Measurements from ENCODE around the gene SDC4. TPM values are rescaled to one million over a fixed set of nuclear protein-coding genes. Genes with fewer than 3 reads are reported as not detected.

The SDC4 gene
- total RNA-seq, 5 donors from 2014 or later (not counting 1 experiment from before 2014, with no cell fraction given) = 0.68 to 4.4 (median 3.5) TPM

DNA sequence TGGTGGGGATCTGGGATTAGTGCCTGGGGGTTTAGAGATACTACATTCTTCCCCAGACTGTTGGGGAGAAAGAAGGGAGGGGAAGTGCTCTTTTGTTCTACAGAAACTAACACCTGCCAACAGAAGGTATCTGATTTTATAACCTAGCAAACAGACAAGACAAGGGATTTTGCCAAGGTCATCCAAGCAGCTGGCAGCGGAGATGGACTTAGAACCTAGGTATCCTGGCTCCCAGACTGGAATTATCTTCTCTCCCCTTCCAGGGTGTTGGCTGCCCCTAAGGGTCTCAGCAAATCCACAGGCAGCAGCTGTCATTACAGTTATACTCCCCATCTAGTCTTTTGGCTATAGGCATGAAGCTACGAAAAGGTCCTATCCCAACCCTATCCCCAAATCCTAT lies 8.4 kb downstream of the SDC4 start:
- no peak for DNase-seq
- peaks cover 0 to 4% (median 4%) of the 10 kb centered on the region in 3 donors for H3K4me1 Mint-ChIP-seq
- H3K9me3 Mint-ChIP-seq = no peaks in the 10 kb centered on the region
- Histone ChIP-seq H3K27ac (ENCODE audit: low read length) (no peak overlapping the region), H3K36me3 (ENCODE audit: control insufficient read depth in 2 of 2, extremely low read depth in 1 of 2, insufficient read depth in 1 of 2, low read length in 1 of 2) (no peaks in the 10 kb centered on the region), H3K4me3 (ENCODE audit: control insufficient read depth in 1 of 2, extremely low read depth in 1 of 2, low read length in 1 of 2) (no peak overlapping the region), H3K9me3 (no peaks in the 10 kb centered on the region), H3K27me3 (replicated peaks in 1 of 2; ENCODE audit: control insufficient read depth in 2 of 2, extremely low read depth in 1 of 2, insufficient read depth in 2 of 2, low read length in 1 of 2) (no peaks in the 10 kb centered on the region), H3K4me1 (ENCODE audit: control insufficient read depth in 1 of 2, extremely low read depth in 1 of 2, insufficient read depth in 2 of 2, low read length in 2 of 2) (no peaks in the 10 kb centered on the region)
- ChIA-PET CTCF (no interaction called here), POLR2A (no interaction called here)
- H3K27me3 Mint-ChIP-seq = peaks cover 0 to under 1% of the 10 kb centered on the region in 2 donors
- no peaks in the 10 kb centered on the region for H3K36me3 Mint-ChIP-seq
- 100% methylated on average over 2 of the region's 2 CpGs for WGBS (ENCODE audit: insufficient coverage)
- no peak overlapping the region for H3K27ac Mint-ChIP-seq
- H3K4me3 Mint-ChIP-seq = no peak overlapping the region
- no peak for ATAC-seq (replicated peaks in 1 of 4)

DNA sequence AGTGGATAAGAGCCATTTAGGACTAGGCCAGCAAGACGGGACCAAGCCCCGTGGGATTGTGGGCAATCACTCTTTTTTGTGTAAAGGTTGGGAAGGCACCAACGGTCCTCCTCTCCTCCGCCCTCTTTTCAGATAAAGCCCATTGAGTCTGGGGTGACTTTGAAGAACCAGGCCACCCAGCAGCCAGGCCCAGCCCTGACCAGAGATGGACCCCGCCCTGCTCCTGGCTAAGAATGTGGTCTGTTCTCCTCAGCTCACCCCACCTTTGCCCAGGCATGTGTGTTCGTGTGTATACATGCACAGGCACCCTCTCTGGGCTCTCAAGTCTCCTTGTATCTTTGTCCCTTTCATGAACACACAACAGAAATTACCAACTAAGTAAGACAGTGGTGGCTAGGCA lies 9.1 kb downstream of the SDC4 start:
- ChIA-PET CTCF (interaction anchor here in 1 of 2 donors (0.6 kb wide), 1 partner anchor 50 kb away, joined by 3 read pairs; no protein-coding TSS in a partner anchor), POLR2A (no interaction called here)
- H3K27ac Mint-ChIP-seq = no peak overlapping the region

DNA sequence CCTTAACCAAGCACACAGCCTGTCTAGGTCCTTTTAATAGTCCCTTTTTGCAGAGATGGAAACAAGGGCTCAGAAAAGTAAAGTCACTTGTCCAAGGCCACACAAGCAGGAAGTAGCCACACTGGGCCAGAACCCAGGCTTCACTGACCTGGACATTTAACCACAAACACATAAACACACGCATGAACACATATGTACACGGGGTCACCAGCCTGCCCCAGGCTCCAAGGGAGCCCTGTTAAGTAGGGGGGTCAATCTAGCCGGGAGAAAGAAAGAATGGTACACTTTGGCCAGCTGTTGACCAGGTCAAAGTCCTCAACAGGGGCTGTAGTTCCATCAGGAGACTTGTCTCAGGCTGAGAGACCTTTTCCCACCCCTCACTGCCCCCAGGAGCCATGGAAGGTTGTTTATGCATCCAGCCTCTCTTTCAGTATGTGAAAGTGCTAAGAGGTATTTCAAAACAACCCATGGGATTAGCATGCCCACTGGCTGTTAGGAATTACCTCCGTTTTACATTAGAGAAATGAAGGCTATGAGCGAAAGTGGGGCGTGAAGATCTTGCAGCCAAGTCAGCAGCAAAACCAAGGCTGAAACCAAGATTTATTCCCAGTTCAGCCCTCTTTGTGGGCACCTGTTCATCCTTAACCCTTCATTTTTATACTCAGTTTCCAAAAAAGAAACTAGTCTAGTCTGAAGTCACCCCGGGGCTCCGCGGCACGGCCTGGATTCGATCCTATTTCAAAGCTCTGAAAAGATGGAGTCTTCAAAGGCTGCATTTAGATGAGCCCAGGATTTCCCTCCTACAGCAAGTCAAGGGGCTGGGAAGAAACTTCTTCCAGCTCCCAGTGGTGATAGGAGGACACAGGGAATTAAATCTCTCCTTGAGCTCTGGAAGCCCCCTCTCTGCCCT lies 9.8 kb downstream of the SDC4 start:
- ChIA-PET POLR2A (no interaction called here), CTCF (interaction anchor here in 1 of 2 donors (0.6 kb wide), 1 partner anchor 49 kb away, joined by 3 read pairs; no protein-coding TSS in a partner anchor)
- H3K9me3 Mint-ChIP-seq = no peaks in the 10 kb centered on the region
- ATAC-seq (replicated peaks in 1 of 4) (no peak), DNase-seq (no peak)
- H3K4me1 Mint-ChIP-seq = no peaks in the 10 kb centered on the region
- no peak overlapping the region for H3K27ac ChIP-seq (ENCODE audit: low read length)
- no peaks in the 10 kb centered on the region for H3K4me1 ChIP-seq (ENCODE audit: control insufficient read depth in 1 of 2, extremely low read depth in 1 of 2, insufficient read depth in 2 of 2, low read length in 2 of 2)
- no peaks in the 10 kb centered on the region for H3K27me3 ChIP-seq (replicated peaks in 1 of 2; ENCODE audit: control insufficient read depth in 2 of 2, extremely low read depth in 1 of 2, insufficient read depth in 2 of 2, low read length in 1 of 2)
- no peak overlapping the region for H3K4me3 ChIP-seq (ENCODE audit: control insufficient read depth in 1 of 2, extremely low read depth in 1 of 2, low read length in 1 of 2)
- H3K36me3 ChIP-seq (ENCODE audit: control insufficient read depth in 2 of 2, extremely low read depth in 1 of 2, insufficient read depth in 1 of 2, low read length in 1 of 2) = no peaks in the 10 kb centered on the region
- no peak overlapping the region for H3K4me3 Mint-ChIP-seq
- H3K27ac Mint-ChIP-seq = no peak overlapping the region
- 100% methylated on average over 3 of the region's 11 CpGs for WGBS (ENCODE audit: insufficient coverage)
- no peaks in the 10 kb centered on the region for H3K27me3 Mint-ChIP-seq
- no peaks in the 10 kb centered on the region for H3K9me3 ChIP-seq
- H3K36me3 Mint-ChIP-seq = no peaks in the 10 kb centered on the region

More for the DNA sequence above, 9.1 kb downstream of the SDC4 start:
- Mint-ChIP-seq H3K4me3 (no peak overlapping the region), H3K36me3 (no peaks in the 10 kb centered on the region), H3K4me1 (peaks cover 0 to 1% (median 1%) of the 10 kb centered on the region in 3 donors), H3K9me3 (no peaks in the 10 kb centered on the region), H3K27me3 (no peaks in the 10 kb centered on the region)
- no peak for ATAC-seq (replicated peaks in 1 of 4)
- no peak overlapping the region for H3K4me3 ChIP-seq (ENCODE audit: control insufficient read depth in 1 of 2, extremely low read depth in 1 of 2, low read length in 1 of 2)
- no peaks in the 10 kb centered on the region for H3K36me3 ChIP-seq (ENCODE audit: control insufficient read depth in 2 of 2, extremely low read depth in 1 of 2, insufficient read depth in 1 of 2, low read length in 1 of 2)
- WGBS (ENCODE audit: insufficient coverage) = 80% methylated on average over 3 of the region's 6 CpGs
- H3K27ac ChIP-seq (ENCODE audit: low read length) = no peak overlapping the region
- H3K27me3 ChIP-seq (replicated peaks in 1 of 2; ENCODE audit: control insufficient read depth in 2 of 2, extremely low read depth in 1 of 2, insufficient read depth in 2 of 2, low read length in 1 of 2) = no peaks in the 10 kb centered on the region
- DNase-seq = no peak
- no peaks in the 10 kb centered on the region for H3K4me1 ChIP-seq (ENCODE audit: control insufficient read depth in 1 of 2, extremely low read depth in 1 of 2, insufficient read depth in 2 of 2, low read length in 2 of 2)
- H3K9me3 ChIP-seq = no peaks in the 10 kb centered on the region

DNA sequence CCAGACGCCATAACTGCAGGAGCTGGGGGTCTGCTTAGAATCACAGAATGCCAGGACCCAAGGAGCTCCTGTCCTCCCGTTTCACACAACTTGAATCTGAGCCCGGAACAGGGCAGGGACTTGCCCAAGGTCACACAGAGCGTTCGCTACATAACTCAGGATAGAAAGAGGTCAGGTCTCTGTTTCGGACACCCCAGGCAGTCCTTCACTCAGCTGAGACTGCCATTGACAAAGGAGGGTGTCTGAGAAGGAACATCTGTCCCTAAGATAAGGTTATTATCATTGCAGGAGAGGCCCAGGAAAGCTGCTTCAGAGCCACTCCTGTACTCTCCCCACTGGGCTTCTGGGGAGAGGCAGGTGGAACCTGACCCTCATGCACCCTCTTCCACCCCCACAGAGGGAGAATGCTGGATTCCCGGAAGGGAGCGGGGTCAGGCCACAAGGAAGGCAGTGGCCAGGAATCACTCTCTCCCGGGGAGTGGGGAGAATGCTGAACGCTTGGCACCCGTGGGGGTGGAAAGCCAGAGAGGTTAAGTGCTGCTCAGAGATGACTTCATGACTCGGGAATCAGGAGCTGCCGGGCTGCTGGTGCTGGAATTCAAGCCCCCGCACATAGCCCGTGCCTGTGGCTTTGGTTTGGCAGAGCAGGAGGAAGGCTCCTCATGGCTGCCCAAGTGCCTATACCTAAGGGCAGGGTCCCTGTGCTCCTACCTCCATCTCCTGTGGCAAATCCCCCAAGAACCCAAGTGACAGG lies 10.7 kb downstream of the SDC4 start:
- Histone ChIP-seq H3K27me3 (replicated peaks in 1 of 2; ENCODE audit: control insufficient read depth in 2 of 2, extremely low read depth in 1 of 2, insufficient read depth in 2 of 2, low read length in 1 of 2) (no peaks in the 10 kb centered on the region), H3K4me3 (ENCODE audit: control insufficient read depth in 1 of 2, extremely low read depth in 1 of 2, low read length in 1 of 2) (no peak overlapping the region), H3K9me3 (no peaks in the 10 kb centered on the region), H3K27ac (ENCODE audit: low read length) (no peak overlapping the region), H3K36me3 (ENCODE audit: control insufficient read depth in 2 of 2, extremely low read depth in 1 of 2, insufficient read depth in 1 of 2, low read length in 1 of 2) (no peaks in the 10 kb centered on the region), H3K4me1 (ENCODE audit: control insufficient read depth in 1 of 2, extremely low read depth in 1 of 2, insufficient read depth in 2 of 2, low read length in 2 of 2) (no peaks in the 10 kb centered on the region)
- no peak overlapping the region for H3K4me3 Mint-ChIP-seq
- POLR2A ChIA-PET = no interaction called here
- DNase-seq (no peak), ATAC-seq (replicated peaks in 1 of 4) (no peak)
- 92% methylated on average over 14 of the region's 15 CpGs for WGBS (ENCODE audit: insufficient coverage)
- H3K27ac Mint-ChIP-seq = no peak overlapping the region
- no peaks in the 10 kb centered on the region for H3K9me3 Mint-ChIP-seq
- H3K27me3 Mint-ChIP-seq = no peaks in the 10 kb centered on the region
- H3K36me3 Mint-ChIP-seq = no peaks in the 10 kb centered on the region
- no peaks in the 10 kb centered on the region for H3K4me1 Mint-ChIP-seq
- CTCF ChIA-PET = no interaction called here

DNA sequence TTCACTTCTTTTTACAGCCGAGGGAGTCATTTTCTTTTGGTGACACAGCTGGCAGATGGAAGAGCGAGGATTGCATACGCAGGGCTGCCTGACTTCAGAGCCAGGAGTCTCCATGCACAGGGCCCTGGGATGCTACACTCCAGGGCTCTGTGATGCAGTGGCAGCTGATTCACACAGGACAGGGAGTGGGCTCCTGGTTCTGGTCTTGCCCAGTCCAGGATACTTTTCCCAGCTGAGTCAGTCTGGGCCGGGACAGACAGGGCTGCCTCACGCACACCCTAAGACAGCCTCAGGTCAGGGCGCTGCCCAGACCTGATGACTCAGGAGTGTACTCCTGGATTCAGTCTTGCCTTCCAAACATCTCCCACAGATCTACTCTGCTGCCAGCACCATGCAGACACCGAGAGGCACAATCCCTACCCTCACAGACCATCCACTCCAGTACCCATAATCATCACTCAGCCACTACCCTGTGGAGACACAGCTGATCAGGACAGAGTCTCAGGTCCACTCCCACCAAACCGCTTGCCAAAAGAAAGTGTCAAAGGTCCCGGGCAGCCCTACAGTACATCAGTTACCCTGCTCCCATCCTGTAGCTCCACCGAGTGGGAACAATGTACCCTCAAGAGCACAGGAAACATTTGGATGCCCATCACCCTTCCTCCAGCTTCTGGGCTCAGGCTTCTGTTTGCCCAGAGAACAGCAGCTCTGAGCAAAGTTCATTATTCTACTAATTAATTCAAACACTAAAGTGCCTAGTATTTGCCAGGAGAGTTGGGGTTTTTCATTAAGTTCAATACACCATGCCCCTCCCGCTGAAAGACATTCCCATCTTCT lies 11.5 kb downstream of the SDC4 start:
- H3K27me3 ChIP-seq (replicated peaks in 1 of 2; ENCODE audit: control insufficient read depth in 2 of 2, extremely low read depth in 1 of 2, insufficient read depth in 2 of 2, low read length in 1 of 2) = no peaks in the 10 kb centered on the region
- no peaks in the 10 kb centered on the region for H3K36me3 Mint-ChIP-seq
- no peaks in the 10 kb centered on the region for H3K27me3 Mint-ChIP-seq
- ATAC-seq (replicated peaks in 1 of 4) (no peak), DNase-seq (no peak)
- H3K9me3 ChIP-seq = no peaks in the 10 kb centered on the region
- ChIA-PET CTCF (interaction anchor here in 1 of 2 donors (0.6 kb wide), 1 partner anchor 37 kb away, joined by 3 read pairs; no protein-coding TSS in a partner anchor), POLR2A (no interaction called here)
- H3K4me1 ChIP-seq (ENCODE audit: control insufficient read depth in 1 of 2, extremely low read depth in 1 of 2, insufficient read depth in 2 of 2, low read length in 2 of 2) = no peaks in the 10 kb centered on the region
- no peak overlapping the region for H3K27ac ChIP-seq (ENCODE audit: low read length)
- no peak overlapping the region for H3K4me3 Mint-ChIP-seq
- H3K9me3 Mint-ChIP-seq = no peaks in the 10 kb centered on the region
- H3K36me3 ChIP-seq (ENCODE audit: control insufficient read depth in 2 of 2, extremely low read depth in 1 of 2, insufficient read depth in 1 of 2, low read length in 1 of 2) = no peaks in the 10 kb centered on the region
- no peak overlapping the region for H3K4me3 ChIP-seq (ENCODE audit: control insufficient read depth in 1 of 2, extremely low read depth in 1 of 2, low read length in 1 of 2)
- 95% methylated on average over 8 of the region's 11 CpGs for WGBS (ENCODE audit: insufficient coverage)
- no peak overlapping the region for H3K27ac Mint-ChIP-seq
- no peaks in the 10 kb centered on the region for H3K4me1 Mint-ChIP-seq

DNA sequence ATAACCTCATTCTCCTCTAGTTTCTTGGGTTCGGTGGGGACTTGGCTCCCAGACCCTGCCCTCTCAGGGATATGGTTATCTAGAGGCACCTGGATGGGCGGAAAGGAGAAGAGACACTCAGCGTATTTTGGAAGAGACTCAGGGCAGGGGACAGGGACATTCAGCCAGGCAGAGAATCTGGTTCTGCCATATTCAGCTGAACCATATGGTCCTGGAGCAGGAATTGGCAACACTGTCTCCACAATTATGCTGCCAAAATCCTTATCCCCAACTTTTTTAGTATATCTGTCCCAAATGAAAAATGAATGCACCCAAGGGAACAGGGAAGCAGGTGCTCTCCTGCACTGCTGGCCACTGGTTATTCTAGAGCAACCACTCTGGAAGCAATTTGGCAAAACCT lies 17.7 kb downstream of the SDC4 start:
- no peaks in the 10 kb centered on the region for H3K36me3 Mint-ChIP-seq
- H3K27ac Mint-ChIP-seq = no peak overlapping the region
- no peaks in the 10 kb centered on the region for H3K27me3 Mint-ChIP-seq
- no peak overlapping the region for H3K4me3 Mint-ChIP-seq
- Histone ChIP-seq H3K36me3 (ENCODE audit: control insufficient read depth in 2 of 2, extremely low read depth in 1 of 2, insufficient read depth in 1 of 2, low read length in 1 of 2) (no peaks in the 10 kb centered on the region), H3K4me3 (ENCODE audit: control insufficient read depth in 1 of 2, extremely low read depth in 1 of 2, low read length in 1 of 2) (no peak overlapping the region), H3K27me3 (replicated peaks in 1 of 2; ENCODE audit: control insufficient read depth in 2 of 2, extremely low read depth in 1 of 2, insufficient read depth in 2 of 2, low read length in 1 of 2) (no peaks in the 10 kb centered on the region), H3K9me3 (no peaks in the 10 kb centered on the region), H3K27ac (ENCODE audit: low read length) (no peak overlapping the region), H3K4me1 (ENCODE audit: control insufficient read depth in 1 of 2, extremely low read depth in 1 of 2, insufficient read depth in 2 of 2, low read length in 2 of 2) (no peaks in the 10 kb centered on the region)
- H3K4me1 Mint-ChIP-seq = no peaks in the 10 kb centered on the region
- WGBS (ENCODE audit: insufficient coverage) = 76% methylated on average over 2 of the region's 3 CpGs
- no peaks in the 10 kb centered on the region for H3K9me3 Mint-ChIP-seq
- ATAC-seq (replicated peaks in 1 of 4) (no peak), DNase-seq (no peak)
- ChIA-PET POLR2A (no interaction called here), CTCF (no interaction called here)

Measured in T-cell (primary cell).